Measurements from ENCODE around the gene PREP.

DNA sequence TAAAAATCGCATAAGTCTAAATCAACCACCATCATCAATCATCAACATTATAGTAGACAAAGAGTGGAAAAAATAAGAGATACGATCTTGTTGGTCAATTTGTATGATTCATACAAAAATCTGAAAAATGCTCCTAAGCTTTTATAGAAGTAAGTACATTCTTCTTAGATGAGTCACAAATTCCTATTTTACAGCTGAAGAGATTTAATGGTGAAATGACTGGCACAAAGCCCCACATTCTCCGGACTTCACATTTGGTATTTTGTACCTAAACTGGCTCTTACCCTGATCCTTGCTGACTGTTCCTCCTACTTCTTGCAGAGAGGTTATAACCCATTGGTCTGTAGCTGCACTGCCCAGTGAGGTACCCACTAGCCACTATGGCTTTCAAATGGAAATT lies 29.9 kb upstream of the PREP start:
- TF ChIP-seq, protein P1, sequence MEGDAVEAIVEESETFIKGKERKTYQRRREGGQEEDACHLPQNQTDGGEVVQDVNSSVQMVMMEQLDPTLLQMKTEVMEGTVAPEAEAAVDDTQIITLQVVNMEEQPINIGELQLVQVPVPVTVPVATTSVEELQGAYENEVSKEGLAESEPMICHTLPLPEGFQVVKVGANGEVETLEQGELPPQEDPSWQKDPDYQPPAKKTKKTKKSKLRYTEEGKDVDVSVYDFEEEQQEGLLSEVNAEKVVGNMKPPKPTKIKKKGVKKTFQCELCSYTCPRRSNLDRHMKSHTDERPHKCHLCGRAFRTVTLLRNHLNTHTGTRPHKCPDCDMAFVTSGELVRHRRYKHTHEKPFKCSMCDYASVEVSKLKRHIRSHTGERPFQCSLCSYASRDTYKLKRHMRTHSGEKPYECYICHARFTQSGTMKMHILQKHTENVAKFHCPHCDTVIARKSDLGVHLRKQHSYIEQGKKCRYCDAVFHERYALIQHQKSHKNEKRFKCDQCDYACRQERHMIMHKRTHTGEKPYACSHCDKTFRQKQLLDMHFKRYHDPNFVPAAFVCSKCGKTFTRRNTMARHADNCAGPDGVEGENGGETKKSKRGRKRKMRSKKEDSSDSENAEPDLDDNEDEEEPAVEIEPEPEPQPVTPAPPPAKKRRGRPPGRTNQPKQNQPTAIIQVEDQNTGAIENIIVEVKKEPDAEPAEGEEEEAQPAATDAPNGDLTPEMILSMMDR (IDR thresholded peaks at IDR 0.05): no peak
- TF ChIP-seq POLR2AphosphoS5 (IDR thresholded peaks at IDR 0.05): no peak
